NCI-H69 (cell line): ENCODE measurements around the gene TMEM178B.

Experiments
- DNase-seq: peaks from one replicate; lab custom pipeline; 2025; lab: John Stamatoyannopoulos, UW

TMEM178B gene

GRCh38 chr7:141312828-141313521, 239.1 kb downstream of the TMEM178B start:
- no peak for DNase-seq

GRCh38 chr7:141313896-141314295, 240.0 kb downstream of the TMEM178B start:
- no peak for DNase-seq

- peak; percentile 24 for DNase-seq
These were observed 243.2 kb downstream of the TMEM178B start for GRCh38 chr7:141317033-141317585.

- no peak for DNase-seq
These were observed 246.4 kb downstream of the TMEM178B start for GRCh38 chr7:141320287-141320686.

DNA sequence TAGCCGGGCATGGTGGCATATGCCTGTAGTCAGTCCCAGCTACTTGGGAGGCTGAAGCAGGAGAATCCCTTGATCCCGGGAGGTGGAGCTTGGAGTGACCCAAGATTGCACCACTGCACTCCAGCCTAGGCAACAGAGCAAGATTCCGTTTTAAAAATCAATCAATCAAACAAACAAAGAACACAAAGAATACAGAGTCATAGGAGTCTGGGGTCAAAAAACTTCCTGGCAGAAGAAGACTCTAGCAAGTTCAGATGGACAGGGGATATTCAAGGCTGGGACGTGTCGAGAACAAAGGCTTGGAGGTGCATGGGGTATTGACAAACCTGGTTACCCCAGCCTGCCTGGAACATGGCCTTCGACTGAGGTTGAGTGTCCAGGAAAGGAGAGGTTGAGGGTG, 248.5 kb downstream of the TMEM178B start:
- DNase-seq = no peak

- no peak for DNase-seq
These were observed 250.0 kb downstream of the TMEM178B start for GRCh38 chr7:141323826-141324225.

DNA sequence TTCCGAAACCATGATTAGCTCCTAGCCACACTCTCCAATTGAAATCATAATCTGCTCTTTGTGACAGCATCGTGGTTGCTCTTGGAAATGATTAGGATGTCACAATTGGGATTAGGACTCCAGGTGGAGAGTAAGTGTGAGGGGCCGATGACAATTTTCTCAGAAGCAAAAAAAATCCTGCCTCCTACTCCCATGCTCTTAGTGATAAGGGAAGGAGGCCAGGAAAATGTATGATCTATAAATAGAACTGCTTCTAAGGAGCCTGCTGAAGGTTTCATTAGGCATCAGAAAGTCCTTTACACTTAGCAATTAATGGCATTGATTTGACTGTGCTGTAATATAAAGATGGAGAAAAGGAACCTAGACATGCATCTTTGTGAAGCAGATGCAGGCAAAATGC, 251.0 kb downstream of the TMEM178B start:
- no peak for DNase-seq

DNA sequence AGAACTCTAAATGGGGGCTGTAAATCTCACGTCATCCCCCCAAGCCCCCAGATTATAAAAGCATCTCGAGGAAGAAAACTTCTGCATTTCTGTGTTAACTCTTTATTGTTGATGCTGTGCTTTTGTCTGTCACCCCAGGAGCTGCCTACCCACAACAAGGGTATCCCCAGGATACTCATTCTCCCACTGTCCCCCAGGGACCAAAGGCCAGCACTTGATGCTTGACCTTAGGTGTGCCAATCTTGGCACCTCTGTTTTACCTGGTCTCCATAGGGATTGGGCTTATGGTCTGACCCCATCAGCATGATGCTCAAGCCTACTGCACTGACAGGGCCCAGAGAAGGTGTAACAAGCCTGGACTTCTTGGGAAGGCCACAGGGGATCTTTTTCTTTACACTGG, 251.4 kb downstream of the TMEM178B start:
- DNase-seq = no peak

DNA sequence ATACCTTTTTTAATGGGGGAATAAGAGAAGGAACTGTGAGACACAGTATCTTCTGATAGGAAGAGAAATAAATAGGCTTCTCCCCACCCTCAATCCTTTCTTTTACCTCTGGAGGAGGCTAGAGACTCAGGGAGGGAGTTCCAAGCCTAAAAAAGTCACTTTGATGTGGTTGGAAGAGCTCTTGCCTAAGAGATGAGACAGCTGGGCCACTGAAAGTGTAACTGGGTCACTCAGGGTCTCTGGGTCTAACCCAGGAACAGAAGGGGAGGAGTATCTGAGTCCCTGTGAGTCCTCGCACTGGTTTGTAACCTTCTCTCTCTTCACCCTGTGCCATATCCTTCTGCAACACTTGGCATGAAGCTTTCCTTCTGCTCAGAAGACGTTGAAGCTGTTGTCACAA, 254.4 kb downstream of the TMEM178B start:
- DNase-seq = no peak

DNA sequence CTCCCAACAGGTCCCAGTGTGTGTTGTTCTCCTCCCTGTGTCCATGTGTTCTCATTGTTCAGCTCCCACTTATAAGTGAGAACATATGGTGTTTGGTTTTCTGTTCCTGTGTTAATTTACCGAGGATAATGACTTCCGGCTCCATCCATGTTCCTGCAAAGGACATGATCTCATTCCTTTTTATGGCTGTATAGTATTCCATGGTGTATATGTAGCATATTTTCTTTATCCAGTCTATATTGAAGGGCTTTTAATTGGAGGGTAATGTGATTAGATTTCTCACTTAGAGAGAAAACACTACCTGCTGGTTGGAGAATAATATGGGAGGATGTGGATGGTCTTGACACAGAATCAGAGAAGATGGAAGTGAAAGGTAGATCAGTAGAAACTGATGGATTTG, 256.4 kb downstream of the TMEM178B start:
- peak; percentile 66 for DNase-seq

DNA sequence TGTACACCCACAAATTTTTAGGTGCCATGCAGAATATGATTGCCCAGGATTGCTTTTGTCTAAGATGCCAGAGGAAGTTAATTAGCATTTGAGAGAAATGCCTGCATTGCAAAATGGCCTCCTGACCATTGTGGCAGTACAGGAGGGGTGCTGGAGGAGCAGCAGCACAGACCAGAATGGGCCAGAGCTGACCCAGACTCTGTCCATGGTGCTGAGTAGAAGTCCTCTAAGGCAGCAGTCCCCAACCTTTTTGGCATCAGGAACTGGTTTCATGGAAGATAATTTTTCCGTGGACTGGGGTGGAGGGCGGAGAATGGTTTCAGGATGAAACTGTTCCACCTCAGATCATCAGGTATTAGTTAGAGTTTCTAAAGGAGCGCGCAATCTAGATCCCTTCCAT, 259.6 kb downstream of the TMEM178B start:
- no peak for DNase-seq

GRCh38 chr7:141335164-141335563, 261.3 kb downstream of the TMEM178B start:
- no peak for DNase-seq

- DNase-seq = peak; percentile 50
These were observed 265.7 kb downstream of the TMEM178B start for GRCh38 chr7:141339603-141340002.

- no peak for DNase-seq
These were observed 267.1 kb downstream of the TMEM178B start for GRCh38 chr7:141340991-141341390.

DNA sequence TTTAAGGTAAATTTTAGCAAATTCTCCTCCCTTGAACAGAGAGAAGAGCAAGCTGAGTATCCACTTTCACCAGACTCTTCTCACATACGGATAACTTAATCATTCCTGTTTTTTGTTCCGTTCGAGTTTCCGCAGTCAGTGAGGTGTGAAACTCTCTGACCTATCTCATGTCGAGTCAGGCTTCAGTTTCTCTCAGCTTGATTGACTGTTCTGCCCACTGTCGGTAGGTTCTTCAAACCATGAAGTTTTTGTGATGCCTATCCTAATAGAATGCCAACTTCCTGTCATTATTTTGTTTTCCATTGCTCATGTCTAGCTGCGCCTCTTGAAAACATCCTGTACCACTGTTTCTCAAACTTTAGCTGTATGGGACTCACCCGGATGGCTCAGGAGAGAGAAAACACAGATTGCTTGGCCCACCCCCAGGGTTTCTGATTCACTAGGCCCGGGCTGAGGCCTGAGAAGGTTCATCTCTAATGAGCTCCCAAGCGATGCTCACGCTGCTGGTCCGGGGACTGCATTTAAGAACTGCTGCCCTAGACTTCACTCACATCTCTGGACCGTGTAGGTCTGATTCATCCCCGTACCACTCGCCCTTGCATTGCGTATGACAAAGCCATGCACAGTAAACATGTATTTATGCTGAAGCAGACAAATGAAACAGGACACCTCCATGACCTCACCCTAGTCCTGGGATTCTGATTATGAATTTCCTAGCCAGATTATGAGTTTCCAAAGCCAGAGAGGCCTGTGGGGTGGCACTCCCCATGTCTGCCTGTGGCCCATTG, 269.0 kb downstream of the TMEM178B start:
- no peak for DNase-seq

DNA sequence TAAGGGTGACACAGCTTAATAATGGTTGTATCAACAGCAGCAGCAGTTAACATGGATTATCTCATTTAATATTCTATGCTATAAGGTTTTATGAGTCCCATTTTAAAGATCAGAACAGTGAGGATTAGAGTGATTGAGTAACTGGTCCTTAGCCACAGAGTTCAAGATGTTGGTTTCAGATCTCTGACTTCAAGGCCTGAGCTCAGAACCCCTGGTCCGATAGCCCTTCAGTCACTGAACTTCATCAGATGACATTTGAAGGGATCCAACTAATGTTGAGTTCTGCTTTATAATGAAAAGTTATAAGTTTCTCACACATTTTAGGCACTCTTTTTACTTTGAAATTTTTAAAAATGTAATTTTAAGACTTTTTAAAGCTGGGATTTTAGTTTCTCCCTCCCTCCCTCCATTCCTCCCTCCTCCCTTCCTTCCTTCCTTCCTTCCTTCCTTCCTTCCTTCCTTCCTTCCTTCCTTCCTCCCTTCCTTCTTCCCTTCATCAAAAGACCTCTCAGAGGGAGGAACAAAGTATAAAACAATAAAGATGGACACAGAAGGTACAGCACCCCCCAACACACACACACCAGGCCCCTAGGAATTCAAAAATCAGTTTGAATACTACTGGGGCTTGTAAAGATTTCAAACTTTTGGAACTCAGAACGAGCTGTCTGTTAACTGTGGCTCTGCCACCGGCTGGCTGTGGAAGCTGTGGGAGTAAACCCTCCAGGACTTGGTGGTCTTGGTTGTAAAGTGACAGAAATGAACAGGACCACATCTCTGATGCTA, 270.5 kb downstream of the TMEM178B start:
- DNase-seq = no peak

- no peak for DNase-seq
These were observed 274.9 kb downstream of the TMEM178B start for GRCh38 chr7:141348728-141349127.

DNA sequence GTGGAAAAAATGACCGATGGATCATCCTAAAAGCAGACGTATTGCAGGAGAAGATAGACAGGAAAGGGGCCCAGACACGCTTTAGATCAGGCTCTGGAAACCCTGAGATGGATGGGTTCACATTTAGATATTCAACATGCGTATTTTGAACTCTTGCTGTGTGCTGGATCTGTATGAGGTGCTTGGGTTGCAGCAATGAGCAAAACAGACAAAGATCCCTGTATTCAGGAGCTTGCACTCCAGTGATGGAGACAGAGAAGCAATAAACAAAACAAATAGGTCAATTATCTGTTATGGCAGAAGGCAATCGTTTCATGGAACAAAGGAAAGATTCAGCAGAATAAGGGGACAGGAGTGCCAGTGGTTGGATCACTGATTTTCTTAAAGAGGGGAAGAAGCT, 275.5 kb downstream of the TMEM178B start:
- no peak for DNase-seq

- DNase-seq = no peak
These were observed 275.9 kb downstream of the TMEM178B start for GRCh38 chr7:141349804-141350203.

GRCh38 chr7:141351175-141351574, 277.3 kb downstream of the TMEM178B start:
- DNase-seq = no peak

GRCh38 chr7:141352955-141353354, 279.1 kb downstream of the TMEM178B start:
- DNase-seq = no peak

GRCh38 chr7:141354251-141354650, 280.4 kb downstream of the TMEM178B start:
- no peak for DNase-seq
